AML-193 (cell line): ENCODE data around the gene RTN4RL2.

Source experiments
- DNase-seq, 2 experiments: peaks; one replicate each; lab custom pipeline; 2025; lab: John Stamatoyannopoulos, UW

The RTN4RL2 gene

DNA sequence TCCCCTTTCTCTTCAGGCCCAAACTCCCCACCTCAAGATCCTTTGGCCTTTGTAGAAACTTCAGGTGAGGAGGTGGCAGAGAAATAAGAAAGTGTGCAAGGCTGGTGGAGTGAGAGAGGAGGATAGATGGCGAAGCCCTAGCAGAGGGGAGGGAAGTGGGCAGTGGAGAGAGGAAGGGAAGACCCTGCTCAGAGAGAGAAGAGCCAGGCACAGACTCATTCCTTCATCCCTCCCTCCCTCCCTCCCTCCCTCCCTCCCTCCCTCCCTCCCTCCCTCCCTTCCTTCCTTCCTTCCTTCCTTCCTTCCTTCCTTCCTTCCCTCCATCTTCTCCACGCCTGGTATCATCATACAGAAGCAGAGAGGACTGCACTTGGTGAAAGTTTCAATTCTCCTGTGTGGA, 21.0 kb downstream of the RTN4RL2 start:
- no peak for DNase-seq

DNA sequence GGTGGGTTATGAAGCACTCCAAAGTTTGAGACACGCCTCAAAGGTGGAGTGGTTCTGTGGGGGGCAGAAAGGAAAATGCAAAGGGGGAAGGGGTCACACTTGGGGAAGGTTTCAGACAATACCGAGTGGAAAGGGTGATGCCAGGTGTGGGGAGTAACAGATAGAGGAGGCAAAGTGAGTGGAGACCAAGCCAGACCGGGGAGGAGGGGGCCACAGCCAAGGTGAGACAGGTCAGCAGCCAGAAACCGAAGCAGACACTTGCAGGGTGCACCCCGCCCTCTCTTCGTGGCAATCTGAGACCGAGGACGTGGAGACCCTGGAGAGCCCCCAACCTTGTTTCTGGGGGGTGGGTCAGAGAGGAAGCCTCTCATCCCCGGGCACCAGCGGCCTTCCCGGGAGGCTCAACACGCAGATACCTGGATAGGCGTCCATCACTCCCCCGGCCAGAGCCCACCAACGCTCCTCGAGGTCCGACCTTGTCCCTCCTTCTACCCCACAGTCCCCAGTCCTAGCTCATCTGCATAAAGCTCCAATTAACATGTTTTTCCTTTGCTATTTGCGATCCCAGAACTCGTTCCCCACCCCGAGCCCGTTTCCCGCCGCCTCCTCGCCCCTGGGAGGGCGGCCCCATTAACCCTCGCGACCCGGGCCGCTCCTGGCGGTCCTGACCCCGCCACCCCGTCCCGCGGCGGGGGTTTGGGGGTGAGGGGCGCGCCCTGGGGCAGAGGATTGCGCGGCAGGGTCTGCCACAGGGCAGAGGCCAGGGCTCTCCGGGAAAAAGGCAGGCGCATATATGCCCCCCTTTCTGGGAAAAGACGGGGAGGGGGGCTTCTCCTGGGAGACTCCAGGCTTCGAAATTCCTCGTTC, 21.8 kb downstream of the RTN4RL2 start:
- DNase-seq = no peak

DNA sequence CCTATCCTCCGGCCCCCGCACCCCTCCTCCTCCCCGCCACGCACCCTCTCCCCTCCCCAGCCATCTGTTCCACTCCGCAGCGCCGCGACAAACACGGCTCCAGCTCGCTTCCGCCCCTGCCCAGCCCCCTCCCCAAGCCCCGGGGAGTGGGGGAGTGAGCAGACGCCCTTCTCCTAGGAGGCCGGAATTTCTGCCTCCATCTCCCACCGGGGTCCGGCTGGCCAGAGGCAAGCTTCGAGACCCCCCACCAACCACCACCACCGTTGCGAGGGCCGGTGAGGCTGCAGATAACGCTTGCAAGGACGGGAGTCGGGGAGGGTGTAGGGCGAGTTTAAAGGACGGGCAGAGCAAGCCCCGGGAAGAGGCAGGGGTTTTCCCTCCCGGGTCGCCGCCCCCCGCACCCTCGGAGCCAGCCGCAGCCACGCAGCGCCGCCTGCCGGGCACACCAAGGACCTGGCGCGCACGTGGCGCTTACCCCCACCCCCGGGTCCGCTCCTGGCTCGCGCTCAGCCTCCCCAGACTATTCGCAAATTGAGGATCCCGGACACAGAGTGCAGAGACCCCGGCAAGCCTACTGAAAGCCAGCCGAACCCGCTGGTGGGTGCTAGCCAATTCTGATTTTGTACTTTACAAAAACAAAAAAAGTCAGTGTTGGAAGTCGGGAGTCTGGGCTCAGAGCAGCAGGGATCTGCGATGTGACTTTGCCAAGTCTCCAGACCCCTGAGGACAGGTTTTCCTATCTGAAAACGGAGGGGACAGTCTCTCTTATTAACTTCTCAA, 22.6 kb downstream of the RTN4RL2 start:
- no peak for DNase-seq

DNA sequence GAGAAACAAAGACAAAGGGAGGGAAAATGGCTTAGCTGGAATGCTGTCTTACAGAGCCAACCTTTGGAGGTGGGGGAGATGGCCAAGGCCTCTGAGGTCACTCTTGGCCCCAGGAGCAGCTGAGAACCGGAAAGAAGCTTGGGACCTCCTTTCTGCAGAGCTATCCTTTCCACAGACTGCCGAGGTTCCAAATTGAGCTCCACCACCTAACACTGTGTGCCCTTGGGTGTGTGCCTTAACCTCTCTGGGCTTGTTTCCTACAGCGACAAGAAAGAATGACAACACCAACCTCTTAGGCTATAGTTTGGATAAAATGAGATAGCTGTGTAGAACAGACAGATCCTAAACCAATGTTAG, 23.2 kb downstream of the RTN4RL2 start:
- no peak for DNase-seq

DNA sequence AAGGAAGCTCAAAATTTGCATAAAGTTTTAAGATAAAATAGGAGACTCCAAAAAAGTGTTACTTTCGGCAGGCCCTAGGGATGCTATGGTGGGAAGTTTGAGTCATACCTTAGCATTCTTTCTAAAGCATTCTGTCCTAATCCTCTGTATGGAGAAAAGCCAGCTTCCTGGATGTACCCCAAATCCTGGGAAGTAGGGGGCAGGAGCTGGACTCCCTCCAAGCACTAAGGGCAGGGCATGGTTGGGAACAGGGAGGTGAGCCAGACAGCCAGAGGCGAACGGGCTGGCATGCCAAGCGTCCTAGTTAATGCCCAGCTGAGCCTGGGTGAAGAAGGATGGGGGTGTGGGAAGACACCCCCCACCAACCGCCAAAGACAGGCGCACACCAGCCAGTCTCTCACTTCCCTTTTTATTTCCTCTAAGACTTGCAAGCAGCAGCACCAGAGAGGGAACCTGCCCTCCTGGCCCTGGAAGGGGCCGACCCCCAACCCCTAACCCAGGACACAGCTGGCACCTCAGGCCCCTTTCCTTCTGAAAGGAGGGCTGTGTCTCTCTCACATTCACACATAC, 23.9 kb downstream of the RTN4RL2 start:
- DNase-seq = peak; percentile 61 to 69

DNA sequence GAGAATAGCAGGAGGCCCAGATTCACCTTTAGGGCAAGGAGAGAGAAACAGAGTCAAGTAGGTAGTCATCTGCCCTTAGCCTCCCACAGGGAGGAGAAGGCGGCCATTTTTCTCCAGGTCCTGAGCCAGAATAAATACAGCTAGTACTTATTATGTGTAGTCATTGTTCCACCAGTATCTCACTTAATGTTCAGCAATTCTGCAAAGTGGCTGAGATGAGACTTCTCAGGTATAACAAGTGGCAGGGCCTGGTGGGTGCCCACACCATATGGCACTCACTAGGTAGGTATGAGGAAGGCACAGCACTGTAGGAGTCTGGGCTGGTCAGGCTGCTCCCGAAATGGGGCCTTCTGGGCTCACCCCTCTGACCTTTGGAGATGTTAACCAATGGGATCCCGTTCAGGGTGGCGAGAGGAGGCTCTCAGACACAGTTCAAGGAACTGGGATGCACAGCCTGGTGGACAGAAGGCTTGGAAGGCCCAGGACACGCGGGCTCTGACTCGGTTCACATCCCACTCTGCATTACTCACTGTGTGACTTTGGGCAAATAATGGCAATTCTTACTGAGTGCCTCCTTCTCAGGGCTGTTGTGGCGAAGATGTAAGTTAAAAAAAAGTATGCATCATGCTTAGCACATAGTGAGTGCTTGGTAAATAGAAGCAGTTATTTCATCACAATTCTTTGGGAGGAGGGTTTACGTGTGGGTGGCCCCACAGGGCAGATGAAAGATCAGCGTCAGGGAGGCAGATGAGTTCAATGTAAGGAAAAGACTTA, 25.1 kb downstream of the RTN4RL2 start:
- peak; percentile 60 to 62 for DNase-seq

DNA sequence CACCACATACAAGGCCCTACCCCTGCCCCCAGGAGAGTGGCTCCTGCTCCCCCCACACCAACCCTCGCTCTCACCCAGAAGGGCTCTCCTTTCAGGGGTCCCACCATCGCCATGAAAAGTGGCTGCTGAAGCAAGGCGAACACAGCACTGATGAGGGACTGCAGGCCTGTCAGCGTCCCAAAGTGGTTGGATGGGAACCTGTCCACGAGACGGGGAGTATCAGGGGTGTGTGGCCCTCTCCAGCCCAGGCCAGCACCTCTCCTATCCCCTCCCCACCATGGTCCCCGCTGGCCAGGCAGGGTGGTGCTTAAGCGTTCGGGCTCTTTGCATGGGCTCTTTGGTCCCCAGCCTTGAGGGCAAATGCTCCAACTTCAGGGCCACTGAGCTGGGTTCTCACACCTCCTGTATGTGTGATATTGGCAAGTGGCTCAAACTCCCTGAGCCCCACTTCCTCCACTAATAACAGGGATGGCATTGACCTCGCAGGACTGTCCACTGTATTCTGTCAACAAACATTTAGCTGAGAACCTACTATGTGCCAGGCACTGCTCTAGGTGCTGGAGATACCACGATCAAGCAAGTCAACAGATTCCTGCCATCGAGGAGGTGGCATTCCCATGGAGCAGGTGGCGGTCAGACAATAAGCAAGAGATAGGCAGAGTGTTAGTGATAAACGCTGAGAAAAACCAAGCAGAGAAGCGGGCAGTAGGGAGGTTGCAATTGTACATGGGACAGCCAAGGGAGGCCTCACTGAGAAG, 26.9 kb downstream of the RTN4RL2 start:
- no peak for DNase-seq

DNA sequence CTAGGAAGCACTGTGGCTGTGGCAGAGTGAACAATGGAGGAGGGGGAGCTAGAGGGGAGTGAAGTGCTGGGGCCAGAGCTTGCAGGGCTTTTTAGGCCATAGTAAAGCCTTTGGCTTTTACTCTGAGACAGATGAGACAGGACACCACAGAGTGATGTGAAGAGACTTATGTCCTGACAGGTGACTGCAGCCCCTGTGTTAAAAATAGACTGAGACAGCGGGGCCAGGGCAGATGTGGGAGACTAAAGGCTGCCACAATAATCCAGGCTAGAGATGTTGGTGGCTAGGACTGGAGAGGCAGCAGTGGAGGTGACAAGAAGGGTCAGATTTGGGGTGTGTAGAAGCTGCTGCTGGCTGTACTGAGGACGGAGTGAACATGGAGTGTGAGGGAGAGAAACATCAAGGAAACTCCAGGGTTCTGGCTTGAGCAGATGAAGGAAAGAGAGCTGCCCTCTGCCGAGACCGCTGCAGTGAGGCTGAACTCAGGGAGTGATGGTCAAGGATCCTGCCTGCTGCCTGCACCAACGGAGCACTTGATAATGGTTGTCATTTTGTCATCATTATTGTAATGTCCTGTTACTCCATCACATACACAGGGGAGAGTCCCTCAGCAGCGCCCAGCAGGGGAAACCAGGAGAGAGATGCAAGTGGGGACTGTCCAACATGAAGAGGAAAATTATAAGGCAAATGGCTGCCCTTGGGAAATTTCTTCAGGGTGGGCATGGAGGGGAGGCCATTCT, 27.8 kb downstream of the RTN4RL2 start:
- DNase-seq = no peak

DNA sequence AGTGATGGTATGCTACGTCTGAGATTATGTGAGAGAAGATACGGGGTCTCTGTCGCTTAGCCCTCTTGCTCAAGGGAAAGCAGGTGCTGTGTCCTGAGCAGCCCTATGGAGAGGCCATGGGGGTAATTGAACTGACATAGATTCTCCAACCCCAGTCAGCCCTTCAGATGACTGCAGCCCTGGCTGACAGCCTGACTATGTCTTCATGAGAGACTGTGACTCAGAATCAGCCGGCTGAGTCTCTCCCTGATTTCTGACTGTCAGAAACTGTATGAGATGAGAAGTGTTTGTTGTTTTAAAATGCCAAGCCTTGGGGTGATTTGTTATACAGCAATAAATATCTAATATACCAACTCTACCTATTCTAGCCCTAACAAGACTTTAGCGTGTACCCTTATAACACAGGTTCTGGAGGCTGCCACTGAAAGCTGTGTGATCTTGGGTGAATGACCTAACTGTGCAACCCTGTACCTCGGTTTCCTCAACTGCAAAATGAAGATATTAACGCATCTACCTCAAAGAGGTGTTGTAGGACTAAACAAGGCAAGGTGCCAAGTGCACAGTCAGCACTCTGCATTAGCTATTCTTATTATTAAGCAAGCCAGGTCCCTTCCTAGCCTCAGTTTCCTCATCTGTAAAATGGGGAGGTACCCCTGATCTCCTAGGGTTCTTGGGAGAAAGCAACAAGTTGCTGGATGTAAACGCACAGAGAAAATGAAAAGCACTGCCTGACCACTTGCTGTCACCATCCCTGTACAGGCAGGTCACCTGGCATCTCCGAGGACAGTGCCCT, 30.3 kb downstream of the RTN4RL2 start:
- no peak for DNase-seq

DNA sequence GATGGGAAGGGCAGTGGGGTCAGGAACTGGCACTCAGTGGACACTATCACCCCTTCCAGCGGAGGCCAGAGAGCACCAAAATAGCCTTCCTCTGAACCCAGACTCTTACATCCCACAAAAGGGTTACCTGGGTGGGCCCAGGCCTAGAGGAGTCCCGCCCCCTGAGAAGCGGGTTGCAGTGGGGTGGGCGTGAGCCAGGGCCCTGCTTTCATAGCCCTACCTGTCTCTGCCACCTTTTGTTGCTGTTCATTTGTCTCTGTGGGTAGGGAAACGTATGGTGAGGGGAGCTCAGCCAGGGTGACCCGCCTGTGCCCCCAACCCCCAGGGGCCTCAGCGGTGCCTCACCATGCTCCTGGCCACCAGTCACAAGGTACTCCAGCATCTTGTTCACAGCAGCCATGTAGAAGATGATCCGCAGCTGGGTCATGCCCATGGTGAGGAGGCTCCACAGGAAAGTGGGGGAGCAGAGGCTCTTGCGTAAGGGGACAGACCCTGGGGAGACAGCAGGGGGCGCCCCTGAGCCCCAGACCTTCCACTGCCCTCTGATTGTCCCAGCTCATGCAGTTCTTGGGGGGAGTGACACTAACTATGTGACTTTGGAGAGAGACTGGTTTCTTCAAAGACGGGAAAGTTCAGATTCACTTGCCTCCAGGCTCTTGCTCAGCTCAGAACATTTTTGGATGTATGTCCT, 31.2 kb downstream of the RTN4RL2 start:
- DNase-seq = peak; percentile 49 to 53

DNA sequence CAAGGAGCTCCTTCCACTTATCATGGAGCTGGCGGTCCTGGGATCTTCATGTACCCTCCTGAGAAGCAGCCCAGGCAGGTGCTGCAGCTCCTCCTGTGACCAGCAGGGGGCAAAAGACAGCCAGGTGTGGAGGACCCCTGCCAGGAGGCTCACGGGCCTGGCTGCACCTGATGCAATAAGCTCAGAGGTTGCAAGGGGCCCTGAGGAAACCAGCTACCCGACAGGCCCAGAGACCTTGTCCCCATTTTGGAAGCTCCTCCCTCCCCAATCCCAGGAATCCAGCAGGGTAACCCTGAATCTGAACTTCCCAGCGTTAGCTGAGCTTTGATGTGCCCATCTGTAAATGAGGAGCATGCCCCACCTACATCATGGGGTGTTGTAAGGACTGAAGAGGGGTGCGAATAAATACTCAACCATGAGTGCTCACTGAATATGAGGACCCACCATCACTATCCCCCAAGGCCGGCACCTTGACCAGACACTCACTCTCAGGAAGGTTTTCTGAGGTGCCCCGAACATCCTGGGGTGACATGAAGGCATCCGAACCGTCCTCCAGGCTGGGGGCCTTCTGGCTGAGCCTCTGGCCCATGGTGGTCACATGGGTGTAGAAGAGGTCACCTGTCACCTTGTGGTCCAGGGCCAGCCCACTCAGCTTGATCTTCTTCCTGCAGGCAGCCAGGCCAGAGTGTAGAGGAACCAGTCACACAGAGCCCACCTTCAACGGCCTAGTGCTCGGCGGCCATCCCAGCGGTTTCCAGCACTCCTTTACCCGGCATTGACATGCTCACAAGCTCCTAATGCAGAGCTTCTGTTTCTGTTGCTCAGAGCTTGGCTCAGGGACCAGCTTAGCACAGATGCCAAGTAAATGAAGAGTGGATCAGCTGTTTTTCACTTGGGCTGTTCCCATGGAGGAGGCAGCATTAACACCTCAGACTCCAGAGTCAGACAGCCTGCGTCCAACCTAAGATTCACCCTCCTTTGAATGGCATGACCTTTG, 33.5 kb downstream of the RTN4RL2 start:
- DNase-seq = no peak

DNA sequence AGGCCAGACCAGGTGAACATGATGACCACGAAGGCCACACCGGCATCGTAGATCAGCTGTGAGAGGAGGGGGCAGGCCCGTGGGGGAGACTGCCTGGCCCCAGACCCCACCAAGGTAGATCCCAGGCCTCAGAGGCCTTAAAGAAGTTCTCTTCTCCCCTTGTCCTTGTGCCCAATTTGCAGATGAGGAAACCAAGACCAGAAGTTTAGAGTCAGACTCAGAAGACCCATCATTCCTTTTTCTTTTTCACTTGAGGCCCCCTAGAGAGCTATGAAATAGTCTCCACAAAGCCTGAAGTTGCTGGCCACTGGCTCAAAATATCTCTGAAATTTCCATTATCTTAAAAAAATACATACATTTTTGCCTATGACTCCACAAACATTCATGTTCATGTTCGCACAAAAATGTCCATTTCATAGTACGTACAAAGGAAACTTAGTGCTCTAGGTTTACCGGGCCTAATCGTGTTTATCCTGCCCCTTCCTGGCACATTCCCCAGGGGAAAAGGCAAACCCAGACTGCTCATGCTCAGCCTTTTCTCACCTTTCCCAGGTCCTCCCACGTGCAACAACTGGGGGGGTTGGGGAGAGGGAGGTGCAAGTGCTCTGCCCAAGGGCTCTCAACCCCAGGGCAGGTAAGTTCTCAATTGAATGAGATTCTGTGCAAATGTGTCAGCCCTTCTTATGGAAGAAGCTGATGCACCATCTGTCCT, 35.9 kb downstream of the RTN4RL2 start:
- no peak for DNase-seq

DNA sequence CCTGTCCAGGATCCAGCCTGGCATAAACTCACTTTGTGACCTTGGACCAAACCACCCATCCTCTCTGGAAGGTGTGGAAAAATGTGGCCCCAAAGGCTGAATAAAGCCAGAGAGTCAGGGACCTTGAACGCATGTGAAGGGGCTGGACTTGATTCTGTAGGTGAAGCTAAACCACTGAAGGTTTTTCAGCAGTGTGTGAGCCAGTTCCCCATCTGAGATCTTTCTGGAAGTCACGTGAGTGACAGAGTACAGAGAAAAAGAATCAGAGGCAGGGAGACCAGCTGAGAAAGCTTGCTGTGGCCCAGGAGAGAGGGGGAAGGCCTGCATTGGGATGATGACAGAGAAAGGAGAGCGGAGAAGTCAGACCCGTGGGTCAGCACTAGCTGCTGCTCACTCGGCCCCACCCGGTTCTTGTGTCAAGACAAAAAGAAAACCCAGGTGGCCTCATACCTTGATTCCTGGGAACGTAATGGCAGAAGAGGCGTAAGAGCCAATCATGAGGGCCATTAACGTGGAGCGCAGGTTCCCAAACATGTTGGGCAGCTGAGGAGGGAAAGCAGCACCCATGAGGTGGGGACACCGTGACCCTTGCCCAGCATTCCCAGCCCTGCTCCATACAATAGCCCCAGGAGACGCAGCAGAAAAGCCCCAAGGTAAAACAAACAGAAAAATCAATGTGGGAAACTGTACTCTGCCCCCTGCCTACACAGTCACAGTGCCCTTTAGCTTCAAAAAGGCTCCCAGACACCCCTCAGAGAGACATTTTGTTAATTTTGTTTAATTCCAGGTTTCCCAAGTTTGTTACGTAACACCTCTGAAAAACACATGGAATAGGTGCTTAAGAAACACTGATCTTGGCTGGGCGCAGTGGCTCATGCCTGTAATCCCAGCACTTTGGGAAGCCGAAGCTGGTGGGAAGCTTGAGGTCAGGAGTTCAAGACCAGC, 37.2 kb downstream of the RTN4RL2 start:
- DNase-seq = no peak

DNA sequence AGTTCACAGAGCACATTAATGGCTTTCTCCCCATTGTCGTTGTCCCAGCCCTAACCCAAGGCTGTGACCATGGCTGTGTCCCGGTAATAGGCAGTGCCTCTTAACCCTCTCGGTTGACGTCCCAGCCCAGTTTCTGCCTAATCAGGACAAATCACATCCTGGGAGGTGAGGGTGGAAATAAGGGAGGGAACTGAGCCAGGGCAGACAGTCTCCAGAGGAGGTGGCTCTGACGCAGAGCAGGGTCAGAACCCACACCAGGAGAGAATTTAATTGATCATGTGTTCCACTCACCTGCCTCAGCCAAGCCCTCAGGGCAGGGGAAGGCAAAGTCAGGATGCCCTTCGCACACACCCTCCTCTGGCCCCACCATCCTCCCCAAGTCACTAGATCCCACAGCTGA, 38.2 kb downstream of the RTN4RL2 start:
- no peak for DNase-seq

DNA sequence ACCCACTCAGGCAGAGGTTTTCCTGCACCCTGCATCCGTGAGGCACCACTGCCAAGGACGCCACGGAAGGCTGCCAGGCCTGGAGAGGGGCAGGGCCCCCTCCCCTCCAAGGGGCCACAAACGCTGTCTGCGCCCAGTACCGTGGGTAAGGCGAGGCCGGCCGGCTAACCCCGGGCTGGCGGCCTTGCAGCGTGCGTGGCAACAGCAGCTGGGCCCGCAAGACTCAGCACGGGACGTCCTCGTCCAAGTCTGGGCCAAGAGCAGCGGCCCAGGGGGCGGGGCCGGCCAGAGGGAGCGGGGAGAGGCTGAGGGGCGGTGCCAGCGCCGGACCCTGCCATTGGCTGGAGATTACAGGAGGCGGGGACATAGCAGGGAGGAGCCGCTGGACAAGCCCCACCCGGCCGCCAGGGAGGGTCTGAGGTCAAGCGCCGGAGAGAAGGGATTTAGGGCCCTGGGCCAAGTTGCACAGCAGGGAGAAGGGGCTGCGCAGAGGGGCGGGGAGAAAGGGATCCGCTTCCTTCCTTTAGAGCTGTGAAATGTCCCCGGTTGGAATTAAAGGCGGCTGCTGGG, 39.2 kb downstream of the RTN4RL2 start:
- no peak for DNase-seq

DNA sequence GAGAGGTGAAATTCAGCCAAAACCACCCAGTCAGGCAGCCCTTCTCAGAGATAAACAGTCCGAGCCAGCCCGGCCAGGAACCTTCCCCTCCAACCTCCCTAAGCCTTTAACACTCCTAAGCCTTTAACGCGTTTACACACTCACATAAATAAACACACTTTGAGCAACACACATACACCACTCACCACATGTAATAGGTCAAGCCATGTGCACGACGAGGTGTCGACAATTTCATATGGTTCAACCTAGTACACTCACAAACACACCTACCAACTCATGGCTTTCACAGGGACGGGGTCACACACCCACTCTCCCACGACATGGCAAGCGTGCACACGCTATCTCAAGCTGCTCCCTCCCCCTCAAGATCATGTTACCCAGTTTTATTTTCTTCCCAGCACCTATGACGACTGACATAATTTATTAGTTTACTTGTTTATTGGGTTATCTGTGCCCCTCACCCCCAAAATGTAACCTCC, 39.7 kb downstream of the RTN4RL2 start:
- no peak for DNase-seq
